A172 (cell line): ENCODE results near the gene USP28. TPM values are rescaled to one million over a fixed set of nuclear protein-coding genes. Genes with fewer than 3 reads are reported as not detected.
A peak's percentile ranks its signal among the peaks of the same experiment; 100 is the strongest.
"Not testable (repeated sequence)": the region's sequence is repeated elsewhere in the genome, so short reads cannot be mapped to it uniquely, and the experiment has no call there.

Experiments
- DNase-seq: peaks from one replicate; pipeline ENCODE4 v3.0.0-alpha.2; 2015; ENCODE audit warnings: low spot score
- total RNA-seq: library from RNA; depleted of rRNA; stranded (reverse); fragments of >200 nt; shearing (Covaris generic); gene quantifications from 2 replicates; pipeline ENCODE4 v1.2.3, GENCODE V29; 2014; rRNA removed

USP28 gene
- total RNA-seq, 1 experiment from 2014 or later: 15.9 TPM

- peak; percentile 80 for DNase-seq
Observed at GRCh38 chr11:113773416-113774173, 101.8 kb downstream of the USP28 start, which contains the start of gene ZW10. Gene ZW10, minus strand, starts transcription at chr11:113773692. Its CDS starts 26 bp downstream, at chr11:113773666.

- DNase-seq: peak; percentile 2
Observed at GRCh38 chr11:113773092-113773415, 102.3 kb downstream of the USP28 start.

GRCh38 chr11:113771964-113772363 lies 103.4 kb downstream of the USP28 start:
- DNase-seq: no peak

GRCh38 chr11:113764527-113765219 lies 110.7 kb downstream of the USP28 start:
- no peak for DNase-seq

- not testable (repeated sequence) for DNase-seq
Observed at GRCh38 chr11:113763040-113763439, 112.3 kb downstream of the USP28 start.

GRCh38 chr11:113760241-113760640 lies 115.1 kb downstream of the USP28 start:
- DNase-seq: no peak

GRCh38 chr11:113752932-113753331 lies 122.4 kb downstream of the USP28 start:
- no peak for DNase-seq

Other genes starting within 250 kb of the USP28 start
- 0.17 and 0.62 TPM in 2 replicates for gene TMPRSS5, start 169.3 kb downstream of the USP28 start, total RNA-seq
- 23.6 and 28.8 TPM in 2 replicates for gene ZW10, start 101.9 kb downstream of the USP28 start, total RNA-seq
- gene CLDN25, start 95.8 kb downstream of the USP28 start, total RNA-seq: not detected in 2 replicates
- not detected in 2 replicates for gene HTR3B, start 29.2 kb upstream of the USP28 start, total RNA-seq
- not detected in 2 replicates for gene HTR3A, start 99.5 kb upstream of the USP28 start, total RNA-seq
- not detected in 2 replicates for gene ZBTB16, start 184.1 kb upstream of the USP28 start, total RNA-seq